AG09309 (cell line): ENCODE results near the gene EPB41L4B.

Experiments
- DNase-seq: peaks from one replicate; pipeline ENCODE4 v3.0.0-alpha.2; 2010; ENCODE audit warnings: low read depth
- H3K4me3 ChIP-seq: 2 replicates; pipeline ENCODE4 v1.5.1; 2011; ENCODE audit warnings: mild to moderate bottlenecking, low read depth, low read length, moderate library complexity; ENCODE audit not compliant: control insufficient read depth
- CTCF ChIP-seq: IDR thresholded peaks from 2 replicates; pipeline ENCODE4 v1.5.1; 2011; ENCODE audit warnings: mild to moderate bottlenecking, low read depth, low read length, inconsistent platforms; ENCODE audit not compliant: insufficient read depth, control insufficient read depth; ENCODE audit errors: missing control alignments

The EPB41L4B gene

DNA sequence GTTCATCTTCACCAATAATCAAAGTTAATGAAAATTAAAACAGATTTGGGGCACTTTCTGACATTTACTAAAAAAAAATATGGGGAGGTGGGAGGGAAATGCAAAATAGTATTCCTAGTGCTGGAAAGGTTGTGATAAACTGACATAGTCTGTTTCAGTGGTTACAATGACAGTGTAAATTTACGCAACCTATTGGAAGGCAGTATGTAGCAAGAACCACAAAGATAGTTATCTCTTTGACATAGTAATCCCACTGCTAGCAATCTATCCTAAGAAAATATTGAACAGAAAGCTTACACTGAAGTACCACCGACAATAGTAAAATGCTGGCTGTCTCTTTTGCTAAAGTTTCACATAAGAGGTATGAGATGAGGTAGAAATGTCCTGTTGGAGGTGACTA lies 15.1 kb upstream of the EPB41L4B start:
- no peak overlapping the region for H3K4me3 ChIP-seq
- DNase-seq: no peak
- TF ChIP-seq CTCF: no peak

- no peak overlapping the region for H3K4me3 ChIP-seq
- no peak for TF ChIP-seq CTCF
- no peak for DNase-seq
Measured at GRCh38 chr9:109335121-109335520, 14.3 kb upstream of the EPB41L4B start.

DNA sequence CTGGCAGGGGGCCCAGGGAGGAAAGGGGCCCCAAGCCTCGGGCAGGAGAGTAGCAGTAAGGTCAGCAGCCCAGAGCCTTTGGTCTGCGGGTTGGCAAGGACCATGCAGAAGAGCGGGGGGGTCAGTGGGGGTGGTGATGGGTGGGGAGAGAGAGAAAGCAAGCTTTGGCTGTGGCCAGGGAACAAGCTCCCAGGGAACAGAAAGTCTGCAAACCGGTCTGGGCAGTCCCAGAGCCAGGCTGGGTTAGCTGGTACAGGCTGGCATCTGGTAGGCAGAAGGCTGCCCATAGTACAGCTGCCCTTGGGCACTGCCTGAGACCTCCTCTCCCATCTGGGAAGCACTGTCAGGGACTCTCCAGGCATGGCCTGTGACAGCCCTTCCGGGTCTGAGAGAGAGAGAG lies 10.5 kb upstream of the EPB41L4B start:
- no peak overlapping the region for H3K4me3 ChIP-seq
- no peak for DNase-seq
- no peak for TF ChIP-seq CTCF

- H3K4me3 ChIP-seq: no peak overlapping the region
- no peak for TF ChIP-seq CTCF
Measured at GRCh38 chr9:109329638-109330258, 8.9 kb upstream of the EPB41L4B start.

GRCh38 chr9:109328978-109329637 lies 8.2 kb upstream of the EPB41L4B start:
- H3K4me3 ChIP-seq: no peak overlapping the region
- no peak for DNase-seq
- no peak for TF ChIP-seq CTCF

More at GRCh38 chr9:109329638-109330258, 8.9 kb upstream of the EPB41L4B start:
- no peak for DNase-seq

GRCh38 chr9:109325089-109325488 lies 4.2 kb upstream of the EPB41L4B start:
- H3K4me3 ChIP-seq: no peak overlapping the region
- DNase-seq: no peak
- TF ChIP-seq CTCF: no peak
